Measurements from ENCODE around the gene ST8SIA1. TPM values are rescaled to one million over a fixed set of nuclear protein-coding genes. Genes with fewer than 3 reads are reported as not detected.

The ST8SIA1 gene
- total RNA-seq, 1 donor from 2014 or later = 1.2 TPM

- TF ChIP-seq, protein P1, sequence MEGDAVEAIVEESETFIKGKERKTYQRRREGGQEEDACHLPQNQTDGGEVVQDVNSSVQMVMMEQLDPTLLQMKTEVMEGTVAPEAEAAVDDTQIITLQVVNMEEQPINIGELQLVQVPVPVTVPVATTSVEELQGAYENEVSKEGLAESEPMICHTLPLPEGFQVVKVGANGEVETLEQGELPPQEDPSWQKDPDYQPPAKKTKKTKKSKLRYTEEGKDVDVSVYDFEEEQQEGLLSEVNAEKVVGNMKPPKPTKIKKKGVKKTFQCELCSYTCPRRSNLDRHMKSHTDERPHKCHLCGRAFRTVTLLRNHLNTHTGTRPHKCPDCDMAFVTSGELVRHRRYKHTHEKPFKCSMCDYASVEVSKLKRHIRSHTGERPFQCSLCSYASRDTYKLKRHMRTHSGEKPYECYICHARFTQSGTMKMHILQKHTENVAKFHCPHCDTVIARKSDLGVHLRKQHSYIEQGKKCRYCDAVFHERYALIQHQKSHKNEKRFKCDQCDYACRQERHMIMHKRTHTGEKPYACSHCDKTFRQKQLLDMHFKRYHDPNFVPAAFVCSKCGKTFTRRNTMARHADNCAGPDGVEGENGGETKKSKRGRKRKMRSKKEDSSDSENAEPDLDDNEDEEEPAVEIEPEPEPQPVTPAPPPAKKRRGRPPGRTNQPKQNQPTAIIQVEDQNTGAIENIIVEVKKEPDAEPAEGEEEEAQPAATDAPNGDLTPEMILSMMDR (IDR thresholded peaks at IDR 0.05) = no peak
- Mint-ChIP-seq H3K27me3 (ENCODE audit: low read depth) (peaks cover under 1% of the 10 kb centered on the region), H3K27ac (ENCODE audit: unreplicated experiment) (no peak overlapping the region), H3K9me3 (ENCODE audit: low read depth) (peaks cover 6% of the 10 kb centered on the region), H3K4me1 (ENCODE audit: low read depth) (peaks cover 5% of the 10 kb centered on the region), H3K4me3 (ENCODE audit: unreplicated experiment) (no peak overlapping the region), H3K36me3 (ENCODE audit: low read depth) (no peaks in the 10 kb centered on the region)
- no peak for DNase-seq (ENCODE audit: low spot score)
These were observed 118.8 kb downstream of the ST8SIA1 start for GRCh38 chr12:22215467-22216253.

- no peaks in the 10 kb centered on the region for H3K27me3 Mint-ChIP-seq (ENCODE audit: low read depth)
- DNase-seq (ENCODE audit: low spot score) = no peak
- TF ChIP-seq, protein P1 (IDR thresholded peaks at IDR 0.05) = no peak
- H3K27ac Mint-ChIP-seq (ENCODE audit: unreplicated experiment) = no peak overlapping the region
- peaks cover 5% of the 10 kb centered on the region for H3K9me3 Mint-ChIP-seq (ENCODE audit: low read depth)
- H3K4me1 Mint-ChIP-seq (ENCODE audit: low read depth) = peaks cover 5% of the 10 kb centered on the region
- no peaks in the 10 kb centered on the region for H3K36me3 Mint-ChIP-seq (ENCODE audit: low read depth)
- H3K4me3 Mint-ChIP-seq (ENCODE audit: unreplicated experiment) = no peak overlapping the region
These were observed 123.4 kb downstream of the ST8SIA1 start for GRCh38 chr12:22211128-22211527.

DNA sequence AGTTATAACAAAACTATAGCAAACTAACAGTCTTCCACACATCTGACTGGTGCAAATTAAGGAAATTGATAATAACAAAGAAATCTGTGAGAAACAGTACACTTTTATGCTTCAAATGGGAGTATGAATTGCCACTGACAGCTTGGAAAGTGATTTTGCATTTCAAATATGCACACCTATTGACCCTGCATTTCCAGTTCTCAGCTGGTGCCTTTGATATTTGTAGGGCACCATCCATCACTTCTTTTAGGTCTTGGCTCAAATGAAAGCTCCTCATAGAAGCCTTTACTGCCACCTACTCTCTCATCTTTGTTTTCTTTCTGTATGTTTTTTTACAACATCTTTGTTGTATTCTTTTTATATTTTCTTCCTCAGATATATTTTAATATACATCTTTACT, 125.1 kb downstream of the ST8SIA1 start:
- Mint-ChIP-seq H3K9me3 (ENCODE audit: low read depth) (peaks cover 7% of the 10 kb centered on the region), H3K4me3 (ENCODE audit: unreplicated experiment) (no peak overlapping the region), H3K4me1 (ENCODE audit: low read depth) (peaks cover 5% of the 10 kb centered on the region), H3K27ac (ENCODE audit: unreplicated experiment) (no peak overlapping the region), H3K27me3 (ENCODE audit: low read depth) (no peaks in the 10 kb centered on the region), H3K36me3 (ENCODE audit: low read depth) (peaks cover under 1% of the 10 kb centered on the region)
- no peak for DNase-seq (ENCODE audit: low spot score)
- TF ChIP-seq, protein P1 (IDR thresholded peaks at IDR 0.05) = no peak

DNA sequence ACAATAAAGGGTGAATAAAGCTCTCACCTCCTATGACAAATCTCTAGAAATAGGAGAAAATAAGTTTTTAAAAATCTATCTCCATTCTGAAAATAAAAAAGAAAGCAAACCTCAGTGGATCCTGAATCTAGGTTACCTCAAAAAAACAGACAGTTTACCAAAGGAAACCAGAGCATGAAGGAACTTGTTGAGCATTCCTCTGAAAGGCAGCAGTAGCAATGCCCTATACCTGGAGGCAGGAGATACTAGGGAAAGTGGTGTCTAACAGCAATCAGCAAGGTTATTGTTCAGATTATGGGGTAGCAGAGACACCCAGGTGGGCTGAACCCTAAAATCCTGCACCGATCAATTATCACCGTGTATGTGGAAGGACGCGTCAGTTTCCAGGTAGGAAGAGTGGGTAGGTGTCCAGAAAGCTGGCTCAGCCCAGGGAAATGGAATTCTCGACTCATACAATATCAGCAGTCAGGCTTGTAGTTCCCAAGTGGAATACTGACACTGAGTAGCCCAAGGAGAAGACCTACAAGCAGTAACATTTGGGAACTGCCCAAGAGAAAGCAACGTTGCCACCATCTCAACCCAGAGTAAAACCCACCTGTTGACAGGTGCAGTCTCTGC, 128.3 kb downstream of the ST8SIA1 start:
- H3K9me3 Mint-ChIP-seq (ENCODE audit: low read depth) = peaks cover 21% of the 10 kb centered on the region
- H3K27me3 Mint-ChIP-seq (ENCODE audit: low read depth) = no peaks in the 10 kb centered on the region
- TF ChIP-seq, protein P1 (IDR thresholded peaks at IDR 0.05) = no peak
- H3K36me3 Mint-ChIP-seq (ENCODE audit: low read depth) = peaks cover 5% of the 10 kb centered on the region
- H3K27ac Mint-ChIP-seq (ENCODE audit: unreplicated experiment) = no peak overlapping the region
- H3K4me3 Mint-ChIP-seq (ENCODE audit: unreplicated experiment) = no peak overlapping the region
- H3K4me1 Mint-ChIP-seq (ENCODE audit: low read depth) = no peaks in the 10 kb centered on the region
- DNase-seq (ENCODE audit: low spot score) = no peak

GRCh38 chr12:22204391-22204790, 130.1 kb downstream of the ST8SIA1 start:
- peaks cover 5% of the 10 kb centered on the region for H3K36me3 Mint-ChIP-seq (ENCODE audit: low read depth)
- TF ChIP-seq, protein P1 (IDR thresholded peaks at IDR 0.05) = no peak
- H3K4me1 Mint-ChIP-seq (ENCODE audit: low read depth) = no peaks in the 10 kb centered on the region
- H3K4me3 Mint-ChIP-seq (ENCODE audit: unreplicated experiment) = no peak overlapping the region
- H3K27ac Mint-ChIP-seq (ENCODE audit: unreplicated experiment) = no peak overlapping the region
- no peaks in the 10 kb centered on the region for H3K27me3 Mint-ChIP-seq (ENCODE audit: low read depth)
- DNase-seq (ENCODE audit: low spot score) = no peak
- H3K9me3 Mint-ChIP-seq (ENCODE audit: low read depth) = peaks cover 17% of the 10 kb centered on the region

All from chondrocyte (in vitro differentiated cells).